GM19397 (cell line): Measurements from ENCODE around the gene SLC39A2.
A peak's percentile ranks its signal among the peaks of the same experiment; 100 is the strongest.
"Not testable (repeated sequence)": the region's sequence is repeated elsewhere in the genome, so short reads cannot be mapped to it uniquely, and the experiment has no call there.

Experiments
- ATAC-seq: cut with Tn5 transposase; IDR thresholded peaks from one replicate; pipeline ENCODE4 v1.9.1; 2021; ENCODE audit warnings: mild to moderate bottlenecking, moderate library complexity; ENCODE audit not compliant: unreplicated experiment

The SLC39A2 gene

DNA sequence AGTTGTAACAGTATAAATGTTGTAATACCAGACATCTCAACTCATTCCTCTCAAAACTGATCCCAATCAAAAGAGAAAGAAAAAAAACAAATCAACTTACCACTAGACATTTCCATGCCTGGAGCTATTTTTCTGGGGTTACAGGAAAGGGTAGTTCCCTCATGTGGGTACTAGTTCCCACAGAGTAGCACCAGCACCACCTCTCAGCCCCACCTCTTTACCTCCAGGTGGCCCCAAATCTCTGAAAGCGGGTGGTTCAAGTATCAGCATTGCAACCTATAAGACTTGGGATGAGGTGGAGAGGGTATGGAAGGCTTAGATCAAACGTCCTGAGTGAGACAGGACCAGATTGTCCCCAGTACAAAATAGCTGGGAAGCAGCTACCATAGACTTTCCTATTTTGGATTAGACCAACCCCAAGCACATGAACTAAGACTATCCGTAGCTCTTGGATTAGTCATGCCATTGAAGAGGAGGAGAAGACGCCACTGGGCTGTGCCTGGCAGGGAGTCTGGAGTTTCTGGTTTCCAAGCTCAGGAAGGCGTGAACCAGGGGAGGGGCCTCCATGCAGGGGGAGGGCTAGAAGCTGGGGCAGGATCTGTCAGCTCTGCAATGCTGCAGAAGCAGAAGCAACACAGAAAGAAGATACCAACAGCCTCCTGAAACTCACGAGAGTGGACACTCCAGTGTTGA is at the start of gene SLC39A2:
Gene SLC39A2, plus strand, starts transcription at position 620 of the 693 bp plus-strand sequence. CDS start 154 bp downstream, outside the sequence.
- ATAC-seq = no peak

DNA sequence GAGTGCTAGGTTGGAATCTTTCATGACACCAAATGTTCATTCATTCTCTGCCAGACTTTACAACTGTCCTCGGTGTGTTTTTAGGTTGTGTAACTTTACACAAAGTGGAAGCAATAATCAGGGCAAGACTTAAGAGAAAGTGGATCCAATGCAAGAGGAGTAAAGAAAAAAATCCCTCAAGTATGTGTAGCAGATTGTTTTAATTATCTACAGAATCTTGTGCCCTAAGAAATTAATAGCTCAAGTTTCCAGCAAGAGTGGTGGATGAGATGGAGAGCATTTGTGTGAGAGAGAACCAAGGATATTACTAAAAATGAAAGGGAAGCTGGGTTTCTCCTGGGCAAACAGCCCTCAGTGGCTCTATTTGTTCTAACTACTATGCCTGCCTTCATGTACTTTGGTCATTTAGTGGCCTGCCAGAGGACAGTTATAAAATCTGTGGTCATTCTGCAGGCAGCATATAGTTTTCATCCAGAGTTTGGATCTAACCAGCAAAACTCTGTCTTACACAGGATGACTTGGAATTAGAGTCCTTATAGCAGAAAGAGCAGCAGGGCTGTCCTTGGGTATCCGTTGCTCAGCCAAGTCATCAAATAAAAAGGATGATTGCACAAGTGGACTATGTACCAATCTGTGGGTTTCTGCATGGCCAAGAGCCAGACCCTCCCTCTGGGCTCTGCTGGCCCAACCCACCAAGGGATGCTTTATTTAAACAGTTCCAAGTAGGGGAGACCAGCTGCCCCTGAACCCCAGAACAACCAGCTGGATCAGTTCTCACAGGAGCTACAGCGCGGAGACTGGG is 44.2 kb upstream of the SLC39A2 start, which contains the start of gene RNASE2:
Gene RNASE2, plus strand, starts transcription at position 752 of the 802 bp plus-strand sequence. CDS start 285 bp downstream, outside the sequence.
- ATAC-seq = not testable (repeated sequence)

- not testable (repeated sequence) for ATAC-seq
Measured at GRCh38 chr14:20955538-20955873, 43.6 kb upstream of the SLC39A2 start.

GRCh38 chr14:20956376-20956976 is 42.6 kb upstream of the SLC39A2 start:
- no peak for ATAC-seq

GRCh38 chr14:20958946-20959345 is 40.1 kb upstream of the SLC39A2 start:
- not testable (repeated sequence) for ATAC-seq

- no peak for ATAC-seq
Measured at GRCh38 chr14:20969336-20969735, 29.8 kb upstream of the SLC39A2 start.

DNA sequence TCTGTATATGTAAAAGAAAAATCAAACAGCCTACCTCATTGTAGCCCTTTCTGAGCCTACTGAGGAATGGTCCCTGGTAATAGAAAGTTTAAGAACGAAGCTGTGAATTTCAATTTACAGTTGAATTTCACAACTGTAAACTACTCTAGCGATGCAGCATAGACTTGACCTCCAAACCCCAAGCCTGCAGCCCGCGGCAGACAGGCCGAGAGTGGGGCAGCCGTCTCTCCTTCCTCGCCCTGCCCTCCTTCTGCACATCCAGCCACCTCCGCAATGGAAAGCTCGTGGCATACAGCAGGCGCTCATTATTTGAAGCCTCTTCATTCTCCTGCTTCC is 28.5 kb upstream of the SLC39A2 start:
- ATAC-seq = peak; percentile 6

DNA sequence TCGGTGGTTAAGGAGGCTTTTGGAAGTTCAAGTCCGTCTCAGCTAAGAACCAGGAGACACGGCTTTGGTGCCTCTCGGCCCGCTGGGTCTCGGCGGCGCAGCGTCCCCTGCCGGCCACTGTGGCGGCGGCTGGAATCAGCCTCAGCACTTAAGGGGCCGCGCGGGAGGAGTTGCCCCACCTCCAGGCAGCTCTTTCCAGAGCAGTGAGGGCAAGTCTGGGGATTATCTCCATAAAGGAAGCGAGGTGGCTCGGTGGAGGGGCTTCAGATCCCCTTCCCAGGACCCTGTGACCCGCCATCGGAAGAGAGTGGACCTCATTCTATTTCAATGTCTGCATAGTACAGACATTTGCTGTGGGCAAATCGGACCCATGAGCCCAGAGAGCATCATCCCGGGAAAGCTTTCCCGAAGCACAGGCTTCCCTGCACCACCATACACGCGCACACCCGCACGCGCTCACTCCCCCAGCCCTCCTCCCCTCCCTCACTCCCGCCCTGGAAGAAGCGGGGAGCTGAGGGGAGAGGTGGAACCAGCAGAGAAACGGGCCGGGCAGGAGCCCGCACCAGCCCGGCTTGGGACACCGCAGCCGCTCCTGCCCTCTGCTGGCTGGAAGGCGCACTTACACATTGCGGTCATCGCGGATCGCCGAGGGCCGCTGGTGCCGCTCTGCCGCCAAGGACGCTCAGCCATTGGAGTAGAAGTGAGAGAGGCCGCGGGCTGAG is 27.9 kb upstream of the SLC39A2 start:
- peak; percentile 92 for ATAC-seq

- peak; percentile 24 for ATAC-seq
Measured at GRCh38 chr14:20971705-20972021, 27.4 kb upstream of the SLC39A2 start.

- ATAC-seq = no peak
Measured at GRCh38 chr14:20973501-20973900, 25.6 kb upstream of the SLC39A2 start.

DNA sequence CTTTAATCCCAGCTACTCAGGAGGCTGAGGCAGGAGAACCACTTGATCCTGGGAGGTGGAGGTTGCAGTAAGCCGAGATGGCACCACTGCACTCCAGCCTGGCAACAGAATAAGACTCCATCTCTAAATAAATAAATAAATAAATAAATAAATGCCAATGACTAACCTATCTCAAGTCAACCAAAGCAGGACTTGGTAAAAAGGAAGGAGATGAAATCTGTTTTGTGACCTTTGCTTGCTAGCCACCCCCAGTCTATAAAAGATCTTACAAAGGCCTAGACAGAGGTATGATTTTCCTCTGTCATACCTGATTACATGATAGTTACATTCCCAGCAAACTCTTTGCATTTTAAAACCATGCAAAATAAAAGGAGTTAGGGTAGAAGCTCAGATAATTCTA is 22.8 kb upstream of the SLC39A2 start:
- no peak for ATAC-seq

DNA sequence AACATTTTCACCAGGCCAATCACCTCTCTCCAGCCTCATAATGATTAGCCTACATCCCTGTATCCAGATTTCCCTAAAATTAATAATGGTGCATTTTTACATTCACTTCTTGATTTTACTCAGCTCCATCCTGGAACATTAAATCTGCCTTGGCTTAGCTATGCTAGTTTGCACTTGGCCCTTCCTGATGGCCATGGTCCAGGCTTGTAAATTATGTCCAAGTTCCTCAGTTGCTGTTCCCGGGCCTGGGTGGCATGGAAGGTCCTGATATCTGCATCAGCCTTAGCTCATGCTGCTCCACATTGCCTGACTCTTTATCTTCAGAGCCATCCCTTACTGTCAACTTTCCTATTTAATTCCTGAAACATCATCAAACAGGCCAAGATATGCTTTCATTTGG is 20.4 kb upstream of the SLC39A2 start:
- ATAC-seq = no peak

- ATAC-seq = no peak
Measured at GRCh38 chr14:20980906-20981305, 18.2 kb upstream of the SLC39A2 start.

DNA sequence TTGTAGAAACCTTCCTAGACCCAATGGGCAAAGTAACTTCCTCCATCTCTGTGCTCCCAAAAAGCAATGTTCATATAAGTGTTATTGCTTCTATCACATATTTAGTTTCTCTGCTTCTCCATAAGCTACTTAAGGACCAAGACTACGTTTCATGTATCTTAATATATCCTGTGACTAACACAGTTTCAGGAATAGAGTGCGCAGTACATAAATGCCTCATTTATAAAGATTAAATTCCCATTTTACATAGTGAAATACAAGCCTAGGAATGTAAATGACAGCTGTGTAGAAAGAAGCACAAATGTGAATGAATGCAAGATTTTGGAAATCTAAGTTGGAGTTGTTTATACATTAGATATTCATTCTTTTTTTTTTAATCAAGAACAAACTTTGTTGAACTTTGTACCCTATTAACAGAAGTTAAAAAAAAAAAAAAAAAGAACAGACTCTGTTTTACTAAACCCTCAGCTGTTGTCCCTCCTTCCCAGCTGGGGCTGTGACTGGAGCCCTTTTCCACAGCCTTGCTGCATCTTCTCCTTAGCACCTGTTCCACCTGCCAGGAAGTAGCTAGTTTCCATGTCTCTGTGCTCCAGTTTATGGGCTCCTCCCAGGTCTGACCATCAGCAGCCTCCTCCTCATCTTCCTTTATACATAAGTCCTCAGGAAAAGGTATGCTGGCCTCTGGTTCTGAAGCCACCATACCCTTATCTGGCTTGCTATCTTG is 16.3 kb upstream of the SLC39A2 start:
- ATAC-seq = no peak

GRCh38 chr14:20985650-20986049 is 13.4 kb upstream of the SLC39A2 start:
- ATAC-seq = not testable (repeated sequence)

DNA sequence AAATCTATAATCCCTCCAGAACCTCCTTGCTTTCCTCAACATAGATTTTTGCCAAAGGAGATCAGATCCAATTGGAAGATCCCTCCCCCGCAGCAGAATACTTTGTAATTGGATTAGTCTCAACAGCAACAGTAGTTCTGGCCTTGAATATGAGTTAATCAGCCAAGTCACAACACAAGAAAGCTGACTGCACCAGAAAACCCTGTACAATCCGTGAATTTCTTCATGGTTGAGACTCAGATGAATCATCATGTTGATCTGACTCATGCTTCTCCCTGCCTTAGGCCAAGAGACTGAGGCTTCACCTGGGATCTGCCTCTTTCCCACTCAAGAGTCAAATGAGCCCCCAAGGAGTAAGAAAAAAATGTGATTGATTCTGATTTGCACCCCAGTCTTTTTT is 12.3 kb upstream of the SLC39A2 start:
- ATAC-seq = no peak

- no peak for ATAC-seq
Measured at GRCh38 chr14:20988717-20989470, 10.2 kb upstream of the SLC39A2 start.

- no peak for ATAC-seq
Measured at GRCh38 chr14:20989471-20989786, 9.7 kb upstream of the SLC39A2 start.

GRCh38 chr14:20989787-20990600 is 9.1 kb upstream of the SLC39A2 start, which contains the start of gene METTL17:
METTL17 (plus strand) TSS chr14:20989980; CDS start chr14:20990003, 23 bp downstream.
- peak; percentile 98 for ATAC-seq
